GM12865 (cell line): ENCODE measurements around the gene TTLL10.
"Not testable (repeated sequence)": the region's sequence is repeated elsewhere in the genome, so short reads cannot be mapped to it uniquely, and the experiment has no call there.

ENCODE experiments used
- DNase-seq: peaks from one replicate; pipeline ENCODE4 v3.0.0; 2010; ENCODE audit warnings: low read depth
- H3K4me3 ChIP-seq: 2 replicates; pipeline ENCODE4 v1.5.1; 2011; ENCODE audit warnings: mild to moderate bottlenecking, low read depth, low read length, control low read depth
- TF ChIP-seq, protein P1 (sequence below): IDR thresholded peaks from 2 replicates; pipeline ENCODE4 v1.5.1; 2011; ENCODE audit warnings: low read length, control low read depth, low read depth, inconsistent platforms; ENCODE audit not compliant: insufficient read depth; ENCODE audit errors: missing control alignments

Gene TTLL10

DNA sequence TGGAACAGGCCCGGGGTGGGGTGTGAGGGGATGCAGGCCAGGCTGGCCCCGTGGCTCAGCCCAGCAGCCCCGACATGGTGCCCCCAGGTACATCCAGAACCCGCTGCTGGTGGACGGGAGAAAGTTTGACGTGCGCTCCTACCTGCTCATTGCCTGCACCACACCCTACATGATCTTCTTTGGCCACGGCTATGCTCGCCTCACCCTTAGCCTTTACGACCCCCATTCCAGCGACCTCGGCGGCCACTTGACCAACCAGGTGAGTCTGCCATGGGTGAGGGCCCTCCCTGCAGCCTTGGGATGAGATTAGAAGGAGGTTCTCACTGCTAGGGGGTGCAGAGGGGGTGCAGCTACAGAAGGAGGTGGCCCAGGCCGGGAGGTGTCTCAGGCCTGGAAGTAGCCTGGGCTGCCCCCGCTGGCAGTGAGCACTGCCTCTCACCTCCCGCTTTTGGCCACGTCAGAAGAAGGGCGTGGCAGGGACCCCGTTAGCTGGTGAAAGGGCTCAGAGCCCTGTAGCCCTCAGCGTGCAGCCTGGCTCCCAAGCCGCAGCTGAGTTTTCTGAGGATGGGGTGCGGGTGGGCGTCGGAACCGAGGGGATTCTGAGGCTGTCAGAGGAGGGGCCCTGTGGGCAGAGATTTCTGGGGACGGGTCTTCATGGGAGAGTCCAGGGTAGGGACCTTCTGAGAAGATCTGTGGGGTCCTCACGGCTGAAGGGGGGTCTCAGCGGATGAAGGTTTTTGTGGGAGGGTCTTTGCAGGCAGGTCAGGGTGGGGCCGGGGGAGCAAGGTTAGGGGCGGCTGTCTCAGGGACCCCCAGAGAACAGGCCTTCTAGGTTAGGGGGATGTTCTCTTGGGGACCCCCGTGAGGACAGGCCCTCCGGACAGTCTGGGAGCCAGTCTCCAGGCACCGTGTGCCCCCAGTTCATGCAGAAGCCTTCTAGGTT is 10.4 kb downstream of the TTLL10 start:
- H3K4me3 ChIP-seq = no peak overlapping the region
- DNase-seq = no peak
- TF ChIP-seq, protein P1, sequence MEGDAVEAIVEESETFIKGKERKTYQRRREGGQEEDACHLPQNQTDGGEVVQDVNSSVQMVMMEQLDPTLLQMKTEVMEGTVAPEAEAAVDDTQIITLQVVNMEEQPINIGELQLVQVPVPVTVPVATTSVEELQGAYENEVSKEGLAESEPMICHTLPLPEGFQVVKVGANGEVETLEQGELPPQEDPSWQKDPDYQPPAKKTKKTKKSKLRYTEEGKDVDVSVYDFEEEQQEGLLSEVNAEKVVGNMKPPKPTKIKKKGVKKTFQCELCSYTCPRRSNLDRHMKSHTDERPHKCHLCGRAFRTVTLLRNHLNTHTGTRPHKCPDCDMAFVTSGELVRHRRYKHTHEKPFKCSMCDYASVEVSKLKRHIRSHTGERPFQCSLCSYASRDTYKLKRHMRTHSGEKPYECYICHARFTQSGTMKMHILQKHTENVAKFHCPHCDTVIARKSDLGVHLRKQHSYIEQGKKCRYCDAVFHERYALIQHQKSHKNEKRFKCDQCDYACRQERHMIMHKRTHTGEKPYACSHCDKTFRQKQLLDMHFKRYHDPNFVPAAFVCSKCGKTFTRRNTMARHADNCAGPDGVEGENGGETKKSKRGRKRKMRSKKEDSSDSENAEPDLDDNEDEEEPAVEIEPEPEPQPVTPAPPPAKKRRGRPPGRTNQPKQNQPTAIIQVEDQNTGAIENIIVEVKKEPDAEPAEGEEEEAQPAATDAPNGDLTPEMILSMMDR = no peak

DNA sequence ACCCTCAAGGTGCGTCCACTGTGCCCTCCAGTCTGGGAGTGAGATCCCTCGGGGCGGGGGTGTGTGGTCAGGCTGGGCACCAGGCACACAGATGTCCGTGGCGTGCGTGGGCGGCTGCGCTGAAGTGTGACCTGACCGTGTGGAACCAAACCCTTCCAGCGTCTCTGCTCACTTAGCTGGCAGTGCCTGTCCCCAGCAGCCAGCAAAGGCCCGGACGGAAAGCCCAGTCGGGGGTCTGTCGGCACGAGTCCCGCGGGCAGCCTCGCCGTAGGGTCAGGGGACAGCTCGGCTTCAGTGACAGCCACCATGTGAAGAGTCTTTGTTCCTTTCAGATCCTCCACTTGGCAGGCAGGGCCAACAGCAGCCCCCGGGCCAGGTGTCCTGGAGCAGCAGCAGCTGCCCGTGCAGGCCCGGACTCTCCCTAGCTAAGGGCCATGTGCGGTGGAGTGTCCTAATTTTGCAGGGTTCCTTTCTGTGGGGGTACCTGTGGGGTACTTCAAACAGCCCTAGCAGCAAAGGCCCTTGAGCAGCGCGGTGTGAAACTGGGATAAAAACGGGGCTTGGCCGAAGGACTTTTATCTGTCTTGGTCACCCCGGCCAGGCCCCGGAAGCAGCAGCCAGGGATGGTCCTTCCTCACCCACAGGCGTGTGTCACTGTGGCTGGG is 11.6 kb downstream of the TTLL10 start:
- no peak for DNase-seq
- TF ChIP-seq, protein P1 = no peak
- no peak overlapping the region for H3K4me3 ChIP-seq

DNA sequence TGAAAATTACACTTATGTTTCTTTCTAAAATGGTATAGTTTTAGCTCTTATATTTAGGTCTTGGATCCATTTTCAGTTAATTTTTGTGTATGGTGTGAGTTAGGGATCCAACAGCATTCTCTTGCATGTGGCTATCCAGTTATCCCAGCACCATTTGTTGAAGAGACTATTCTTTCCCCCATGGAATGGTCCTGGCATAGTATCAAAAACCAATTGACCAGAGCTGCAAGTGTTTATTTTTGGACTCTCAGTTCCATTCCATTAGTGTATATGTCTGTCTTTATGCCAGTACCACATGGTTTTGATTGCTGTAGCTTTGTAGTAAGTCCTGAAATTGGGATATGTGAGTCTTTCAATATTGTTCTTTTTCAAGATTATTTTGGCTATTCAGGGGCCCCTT is 14.3 kb downstream of the TTLL10 start:
- TF ChIP-seq, protein P1 = no peak
- no peak overlapping the region for H3K4me3 ChIP-seq
- DNase-seq = no peak

GRCh38 chr1:1189111-1189510 is 15.4 kb downstream of the TTLL10 start:
- H3K4me3 ChIP-seq = no peak overlapping the region
- TF ChIP-seq, protein P1 = no peak
- DNase-seq = no peak

DNA sequence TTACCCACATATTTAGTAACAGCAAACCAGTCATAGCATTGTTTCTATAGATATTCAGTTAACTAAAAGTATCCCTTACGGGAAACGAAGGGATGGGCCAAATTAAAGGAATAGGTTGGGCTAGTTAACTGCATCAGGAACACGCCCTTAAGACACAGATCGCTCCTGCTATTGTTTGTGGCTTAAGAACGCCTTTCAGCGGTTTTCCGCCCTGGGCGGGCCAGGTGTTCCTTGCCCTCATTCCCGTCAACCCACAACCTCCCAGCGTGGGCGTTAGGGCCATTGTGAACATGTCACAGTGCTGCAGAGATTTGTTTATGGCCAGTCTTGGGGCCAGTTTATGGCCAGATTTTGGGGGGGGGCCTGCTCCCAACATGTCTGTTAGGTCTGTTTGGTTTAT is 18.1 kb downstream of the TTLL10 start:
- TF ChIP-seq, protein P1 = no peak
- no peak for DNase-seq
- H3K4me3 ChIP-seq = no peak overlapping the region

GRCh38 chr1:1194723-1195122 is 21.0 kb downstream of the TTLL10 start:
- no peak overlapping the region for H3K4me3 ChIP-seq
- DNase-seq = no peak
- TF ChIP-seq, protein P1 = no peak

- not testable (repeated sequence) for DNase-seq, H3K4me3 ChIP-seq
Measured at GRCh38 chr1:1195726-1196125, 22.0 kb downstream of the TTLL10 start.
